GM12878 (cell line): ENCODE results near the gene DCBLD2. TPM values are rescaled to one million over a fixed set of nuclear protein-coding genes. Genes with fewer than 3 reads are reported as not detected.
"Not testable (repeated sequence)": the region's sequence is repeated elsewhere in the genome, so short reads cannot be mapped to it uniquely, and the experiment has no call there.

Source experiments
- ATAC-seq: fragments of 200-7000 bp; cut with Tn5 transposase; 3 replicates; pipeline ENCODE4 v1.9.1; 2020; ENCODE audit warnings: mild to moderate bottlenecking, moderate library complexity
- BruUV-seq: library from RNA; stranded (reverse); fragments of 400-500 nt; replicated peaks from 2 replicates; lab custom pipeline; 2021; lab: Mats Ljungman, UMichigan
- CTCF ChIA-PET: fragments of 300-600 bp; sonication (Branson Sonifier 250); formaldehyde crosslinking; extraction: SDS; loops from one replicate; lab custom pipeline; 2021; ENCODE audit warnings: inconsistent platforms; lab: Yijun Ruan, JAX
- POLR2A ChIA-PET: fragments of 350-600 bp; formaldehyde crosslinking; extraction: SDS; loops from one replicate; lab custom pipeline; 2021; ENCODE audit warnings: inconsistent platforms; lab: Charles Lee
- RAD21 ChIA-PET: fragments of 300-600 bp; sonication (Branson Sonifier 250); formaldehyde crosslinking; loops from one replicate; lab custom pipeline; 2023; ENCODE audit warnings: antibody characterized with exemption; ENCODE audit not compliant: unreplicated experiment; lab: Charles Lee
- SMC1A ChIA-PET: fragments of 300-600 bp; sonication (Branson Sonifier 250); formaldehyde crosslinking; loops from one replicate; lab custom pipeline; 2023; ENCODE audit not compliant: unreplicated experiment, uncharacterized antibody; lab: Charles Lee
- DNase-seq: peaks from one replicate; pipeline ENCODE4 v3.0.0-alpha.2; 2011; ENCODE audit warnings: low read depth, low spot score
- FAIRE-seq: peaks from 3 replicates; lab custom pipeline; 2011; peaks lifted over from hg19 to GRCh38; lab: Jason Lieb, UNC
- H2AFZ ChIP-seq: 2 replicates; pipeline ENCODE4 v1.6.0; 2011; ENCODE audit warnings: low read depth, low read length, control low read depth; ENCODE audit not compliant: control insufficient read depth
- H3K27ac ChIP-seq: 2 replicates; pipeline ENCODE4 v1.5.1; 2011; ENCODE audit warnings: control low read depth; ENCODE audit not compliant: control insufficient read depth, insufficient read depth
- H3K27me3 ChIP-seq, 2 experiments: replicated peaks in 1 of 2; 2 replicates each; pipeline versions ENCODE4 v1.6.0 to v1.6.1; 2011; ENCODE audit warnings: low read length in 1 of 2; ENCODE audit not compliant: control insufficient read depth in 2 of 2, insufficient read depth in 2 of 2
- H3K36me3 ChIP-seq, 2 experiments: 2 replicates each; pipeline ENCODE4 v1.5.1; 2011; ENCODE audit warnings: low read length in 1 of 2; ENCODE audit not compliant: control insufficient read depth in 2 of 2, insufficient read depth in 2 of 2
- H3K4me1 ChIP-seq: 2 replicates; pipeline ENCODE4 v1.6.1; 2011; ENCODE audit warnings: mild to moderate bottlenecking, low read length, moderate library complexity, mixed read lengths; ENCODE audit not compliant: control insufficient read depth, insufficient read depth
- H3K4me2 ChIP-seq: 2 replicates; pipeline ENCODE4 v1.6.0; 2011; ENCODE audit warnings: control low read depth; ENCODE audit not compliant: control insufficient read depth, insufficient read depth
- H3K4me3 ChIP-seq: fragments of 200-600 bp; sonication (generic); 2 replicates; pipeline ENCODE4 v1.5.1; 2016
- H3K79me2 ChIP-seq: 2 replicates; pipeline ENCODE4 v1.6.0; 2011; ENCODE audit warnings: low read length; ENCODE audit not compliant: control insufficient read depth, insufficient read depth
- H3K9ac ChIP-seq: 2 replicates; pipeline ENCODE4 v1.8.0; 2011; ENCODE audit warnings: low read length, control low read depth, mixed read lengths; ENCODE audit not compliant: control insufficient read depth, insufficient read depth
- H3K9me3 ChIP-seq: replicated peaks from 3 replicates; pipeline ENCODE4 v1.5.1; 2011; ENCODE audit warnings: mild to moderate bottlenecking, low read length; ENCODE audit not compliant: control insufficient read depth, insufficient read depth
- H4K20me1 ChIP-seq: 2 replicates; pipeline ENCODE4 v1.6.0; 2011; ENCODE audit not compliant: control insufficient read depth, insufficient read depth
- E4F1 ChIP-seq: fragments of 450-650 bp; IDR thresholded peaks from 2 replicates; pipeline ENCODE4 v1.6.1; 2018; ENCODE audit warnings: borderline replicate concordance, mild to moderate bottlenecking; ENCODE audit not compliant: partially characterized antibody
- MTA3 ChIP-seq: IDR thresholded peaks from 2 replicates; pipeline ENCODE4 v1.6.1; 2012; ENCODE audit warnings: low read length, inconsistent platforms, borderline replicate concordance
- ZNF687 ChIP-seq: fragments of 450-650 bp; IDR thresholded peaks from 2 replicates; pipeline ENCODE4 v1.6.1; 2017; ENCODE audit warnings: mild to moderate bottlenecking, moderate library complexity
- WGBS: methylation state at CpG from one replicate; pipeline ENCODE4 v1.1.6; 2016; ENCODE audit warnings: low lambda C conversion rate; ENCODE audit not compliant: insufficient replicate concordance, insufficient coverage; ENCODE audit errors: missing lambda C conversion rate; 5-methylcytosine and 5-hydroxymethylcytosine counted together
- in situ Hi-C: fragments of 300-500 bp; cut with MboI; formaldehyde crosslinking; loops from 9 replicates; pipeline ENCODE4 v1.14.3; 2018; ENCODE audit warnings: mixed read lengths
- intact Hi-C: fragments of 100-400 bp; cut with micrococcal nuclease; formaldehyde crosslinking; loops from one replicate; pipeline ENCODE4 v1.14.2; 2022; ENCODE audit not compliant: unreplicated experiment
- polyA plus RNA-seq, 11 experiments: library from polyadenylated mRNA; depleted of rRNA in 4 of 11; unstranded in 6 of 11; stranded (reverse) in 5 of 11; fragments of >200 nt; fragmentation: Nextera tagmentation in 4 of 11; fragmentation: Illumina TruSeq in 1 of 11; extraction: Ambion mirVana in 4 of 11; extraction: Trizol in 1 of 11; gene quantifications; 1 replicate in 1 of 11; 2 replicates in 10 of 11; pipeline versions ENCODE4 v1.2.1 to v1.2.3, GENCODE V29; 2011 to 2016; ENCODE audit warnings: inconsistent platforms in 2 of 11, missing spikeins in 2 of 11, low read depth in 1 of 11
- total RNA-seq, 4 experiments: library from RNA; depleted of rRNA in 3 of 4; stranded (reverse); fragments of >200 nt in 3 of 4; fragmentation: Illumina TruSeq in 1 of 4; extraction: Trizol in 1 of 4; gene quantifications; 2 replicates each; pipeline versions ENCODE4 v1.2.1 to v1.2.3, GENCODE V29; 2013 to 2021

The DCBLD2 gene
- total and polyA plus RNA-seq, 10 of the 15 experiments (the other 5 are each of a cell fraction or from before 2014, with no cell fraction given) = 1.6 to 5.9 (median 4.7) TPM

- TF ChIP-seq ZNF687 (no peak), MTA3 (no peak), E4F1 (no peak)
- TF ChIP-seq, all 136 proteins: peak for 0
These were observed 32.1 kb downstream of the DCBLD2 start (continued) for GRCh38 chr3:98869391-98869790.

DNA sequence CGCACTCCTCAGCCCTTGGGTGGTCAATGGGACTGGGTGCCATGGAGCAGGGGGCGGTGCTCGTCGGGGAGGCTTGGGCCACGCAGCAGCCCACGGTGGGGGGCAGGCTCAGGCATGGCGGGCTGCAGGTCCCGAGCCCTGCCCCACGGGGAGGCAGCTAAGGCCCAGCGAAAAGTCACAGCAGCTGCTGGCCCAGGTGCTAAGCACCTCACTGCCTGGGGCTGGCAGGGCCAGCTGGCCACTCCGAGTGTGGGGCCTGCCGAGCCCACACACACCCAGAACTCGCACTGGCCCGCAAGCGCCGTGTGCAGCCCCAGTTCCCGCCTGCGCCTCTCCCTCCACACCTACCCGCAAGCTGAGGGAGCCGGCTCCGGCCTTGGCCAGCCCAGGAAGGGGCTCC is 43.5 kb downstream of the DCBLD2 start:
- in situ Hi-C loops, ATAC-seq, H3K4me1 ChIP-seq, POLR2A ChIA-PET, H3K9ac ChIP-seq, H3K9me3 ChIP-seq, H3K36me3 ChIP-seq, H2AFZ ChIP-seq, H3K27me3 ChIP-seq, H3K4me2 ChIP-seq, H3K4me3 ChIP-seq, H3K79me2 ChIP-seq, H4K20me1 ChIP-seq, intact Hi-C loops, BruUV-seq, RAD21 ChIA-PET, DNase-seq, FAIRE-seq, CTCF ChIA-PET, SMC1A ChIA-PET, H3K27ac ChIP-seq: not testable (repeated sequence)
- 77% methylated on average over 20 of the region's 21 CpGs for WGBS

GRCh38 chr3:98857258-98857657 is 44.2 kb downstream of the DCBLD2 start:
- CTCF ChIA-PET, H3K4me2 ChIP-seq, H3K27me3 ChIP-seq, FAIRE-seq, BruUV-seq, H4K20me1 ChIP-seq, H3K9ac ChIP-seq, H2AFZ ChIP-seq, intact Hi-C loops, ATAC-seq, H3K4me3 ChIP-seq, H3K36me3 ChIP-seq, H3K79me2 ChIP-seq, POLR2A ChIA-PET, in situ Hi-C loops, RAD21 ChIA-PET, H3K27ac ChIP-seq, SMC1A ChIA-PET, DNase-seq, H3K9me3 ChIP-seq, H3K4me1 ChIP-seq: not testable (repeated sequence)
- 87% methylated on average over 9 of the region's 9 CpGs for WGBS
